HG03469 (cell line): ENCODE data around the gene ELK4.

Experiments used
- ATAC-seq: cut with Tn5 transposase; IDR thresholded peaks from one replicate; pipeline ENCODE4 v1.9.1; 2021; ENCODE audit warnings: mild to moderate bottlenecking, moderate library complexity, moderate number of reproducible peaks; ENCODE audit not compliant: unreplicated experiment

Gene ELK4

GRCh38 chr1:205598841-205599668 is 32.8 kb downstream of the ELK4 start:
- no peak for ATAC-seq

- no peak for ATAC-seq
Measured at GRCh38 chr1:205597691-205598314, 34.0 kb downstream of the ELK4 start.

- ATAC-seq, result no peak
Measured at GRCh38 chr1:205596876-205597275, 34.9 kb downstream of the ELK4 start.

- ATAC-seq, result no peak
Measured at GRCh38 chr1:205595861-205596260, 36.0 kb downstream of the ELK4 start.

- no peak for ATAC-seq
Measured at GRCh38 chr1:205595435-205595834, 36.4 kb downstream of the ELK4 start.

GRCh38 chr1:205594846-205595245 is 37.0 kb downstream of the ELK4 start:
- ATAC-seq, result no peak

GRCh38 chr1:205593967-205594366 is 37.8 kb downstream of the ELK4 start:
- no peak for ATAC-seq

- no peak for ATAC-seq
Measured at GRCh38 chr1:205593532-205593931, 38.3 kb downstream of the ELK4 start.

GRCh38 chr1:205592443-205593003 is 39.3 kb downstream of the ELK4 start:
- ATAC-seq, result no peak

GRCh38 chr1:205591522-205592351 is 40.1 kb downstream of the ELK4 start:
- ATAC-seq, result no peak

- no peak for ATAC-seq
Measured at GRCh38 chr1:205590777-205591513, 40.9 kb downstream of the ELK4 start.

- ATAC-seq, result no peak
Measured at GRCh38 chr1:205590457-205590768, 41.4 kb downstream of the ELK4 start.

- ATAC-seq, result no peak
Measured at GRCh38 chr1:205589618-205590456, 42.0 kb downstream of the ELK4 start.

GRCh38 chr1:205589046-205589445 is 42.8 kb downstream of the ELK4 start:
- no peak for ATAC-seq

GRCh38 chr1:205588636-205589035 is 43.2 kb downstream of the ELK4 start:
- ATAC-seq, result no peak

- no peak for ATAC-seq
Measured at GRCh38 chr1:205587581-205587980, 44.2 kb downstream of the ELK4 start.

- no peak for ATAC-seq
Measured at GRCh38 chr1:205585835-205586785, 45.7 kb downstream of the ELK4 start.

GRCh38 chr1:205585169-205585834 is 46.5 kb downstream of the ELK4 start:
- no peak for ATAC-seq
